H9 (cell line): ENCODE measurements around the gene ETF1. TPM values are rescaled to one million over a fixed set of nuclear protein-coding genes. Genes with fewer than 3 reads are reported as not detected.

ENCODE experiments used
- DNase-seq: peaks from one replicate; pipeline ENCODE4 v3.0.0-alpha.2; 2017
- H2AFZ ChIP-seq: one replicate; pipeline ENCODE4 v1.6.1; 2013; ENCODE audit warnings: mild to moderate bottlenecking, low read length, control low read depth, moderate library complexity
- H2AK5ac ChIP-seq: 2 replicates; pipeline ENCODE4 v1.6.1; 2013; ENCODE audit warnings: low read length, control low read depth, mixed read lengths; ENCODE audit not compliant: insufficient read length
- H2BK120ac ChIP-seq: one replicate; pipeline ENCODE4 v1.6.1; 2013; ENCODE audit warnings: low read depth, mild to moderate bottlenecking, low read length, control low read depth, inconsistent platforms; ENCODE audit not compliant: poor library complexity, severe bottlenecking
- H2BK12ac ChIP-seq: 2 replicates; pipeline ENCODE4 v1.6.1; 2013; ENCODE audit warnings: low read length, control low read depth, mixed read lengths, low read depth; ENCODE audit not compliant: insufficient read length
- H2BK15ac ChIP-seq: 2 replicates; pipeline ENCODE4 v1.6.1; 2013; ENCODE audit warnings: low read depth, low read length, control low read depth
- H2BK20ac ChIP-seq: one replicate; pipeline ENCODE4 v1.6.1; 2013; ENCODE audit warnings: low read depth, mild to moderate bottlenecking, low read length, control low read depth, inconsistent platforms; ENCODE audit not compliant: poor library complexity, severe bottlenecking
- H2BK5ac ChIP-seq: 2 replicates; pipeline ENCODE4 v1.6.1; 2013; ENCODE audit warnings: low read length, control low read depth, mixed read lengths; ENCODE audit not compliant: insufficient read length
- H3K14ac ChIP-seq: 2 replicates; pipeline ENCODE4 v1.6.1; 2013; ENCODE audit warnings: low read length, control low read depth; ENCODE audit not compliant: insufficient read depth
- H3K18ac ChIP-seq: 2 replicates; pipeline ENCODE4 v1.6.1; 2013; ENCODE audit warnings: low read depth, mild to moderate bottlenecking, mixed read lengths, low read length, control low read depth; ENCODE audit not compliant: insufficient read length
- H3K23ac ChIP-seq: 2 replicates; pipeline ENCODE4 v1.6.1; 2013; ENCODE audit warnings: low read length, control low read depth, mixed read lengths, low read depth; ENCODE audit not compliant: insufficient read length
- H3K23me2 ChIP-seq: 2 replicates; pipeline ENCODE4 v1.6.1; 2013; ENCODE audit warnings: low read depth, mild to moderate bottlenecking, mixed read lengths, low read length, control low read depth; ENCODE audit not compliant: insufficient read length, poor library complexity, severe bottlenecking
- H3K27ac ChIP-seq: 2 replicates; pipeline ENCODE4 v1.5.1; 2013; ENCODE audit warnings: low read length, control low read depth, mixed read lengths, low read depth; ENCODE audit not compliant: insufficient read length
- H3K27me3 ChIP-seq: 2 replicates; pipeline ENCODE4 v1.6.1; 2013; ENCODE audit warnings: low read length, control low read depth, inconsistent platforms; ENCODE audit not compliant: insufficient read depth
- H3K4ac ChIP-seq: 2 replicates; pipeline ENCODE4 v1.6.1; 2013; ENCODE audit warnings: low read depth, mild to moderate bottlenecking, control low read depth, inconsistent platforms, low read length, moderate library complexity
- H3K4me1 ChIP-seq: 2 replicates; pipeline ENCODE4 v1.6.1; 2013; ENCODE audit warnings: low read length, control low read depth, inconsistent platforms; ENCODE audit not compliant: insufficient read depth
- H3K4me2 ChIP-seq: 2 replicates; pipeline ENCODE4 v1.6.1; 2013; ENCODE audit warnings: low read length, control low read depth, mixed read lengths; ENCODE audit not compliant: insufficient read length, insufficient read depth
- H3K56ac ChIP-seq: 2 replicates; pipeline ENCODE4 v1.6.1; 2013; ENCODE audit warnings: low read depth, mild to moderate bottlenecking, mixed read lengths, low read length, control low read depth; ENCODE audit not compliant: insufficient read length
- H3K79me1 ChIP-seq: 2 replicates; pipeline ENCODE4 v1.6.1; 2013; ENCODE audit warnings: low read depth, mild to moderate bottlenecking, moderate library complexity, low read length, control low read depth, inconsistent platforms; ENCODE audit not compliant: insufficient read depth, poor library complexity, severe bottlenecking
- H3K79me2 ChIP-seq: 2 replicates; pipeline ENCODE4 v1.6.1; 2013; ENCODE audit warnings: low read length, control low read depth, inconsistent platforms; ENCODE audit not compliant: insufficient read depth
- H3K9ac ChIP-seq: 2 replicates; pipeline ENCODE4 v1.6.1; 2013; ENCODE audit warnings: low read length, control low read depth, mixed read lengths; ENCODE audit not compliant: insufficient read length; ENCODE audit errors: extremely low read depth
- H3K9me3 ChIP-seq: one replicate; pipeline ENCODE4 v1.6.1; 2013; ENCODE audit warnings: low read depth, low read length, inconsistent platforms; ENCODE audit not compliant: control insufficient read depth
- H3T11ph ChIP-seq: one replicate; pipeline ENCODE4 v1.6.1; 2013; ENCODE audit warnings: mild to moderate bottlenecking, low read length, control low read depth, inconsistent platforms
- H4K20me1 ChIP-seq: one replicate; pipeline ENCODE4 v1.6.1; 2013; ENCODE audit not compliant: control insufficient read depth, insufficient read length, insufficient read depth
- H4K5ac ChIP-seq: 2 replicates; pipeline ENCODE4 v1.6.1; 2013; ENCODE audit warnings: low read depth, mild to moderate bottlenecking, mixed read lengths, low read length, control low read depth; ENCODE audit not compliant: insufficient read length
- H4K8ac ChIP-seq: replicated peaks from 2 replicates; pipeline ENCODE4 v1.6.1; 2013; ENCODE audit warnings: low read length, control low read depth, mixed read lengths, low read depth; ENCODE audit not compliant: insufficient read length
- H4K91ac ChIP-seq: 2 replicates; pipeline ENCODE4 v1.6.1; 2013; ENCODE audit warnings: low read depth, mild to moderate bottlenecking, moderate library complexity, mixed read lengths, low read length, control low read depth; ENCODE audit not compliant: insufficient read length
- H3K27ac Mint-ChIP-seq, 3 experiments: 2 replicates in 2 of 3; 3 replicates in 1 of 3; pipeline ENCODE4 v1.8.0; 2020 to 2021; ENCODE audit warnings: mixed read lengths in 3 of 3, mild to moderate bottlenecking in 1 of 3, moderate library complexity in 1 of 3
- H3K27me3 Mint-ChIP-seq: 2 replicates; pipeline ENCODE4 v1.8.0; 2021; ENCODE audit warnings: low read depth, mild to moderate bottlenecking, moderate library complexity, mixed read lengths
- H3K36me3 Mint-ChIP-seq, 3 experiments: 2 replicates in 2 of 3; 3 replicates in 1 of 3; pipeline ENCODE4 v1.8.0; 2020 to 2021; ENCODE audit warnings: low read depth in 3 of 3, mixed read lengths in 3 of 3; ENCODE audit not compliant: insufficient read depth in 1 of 3
- H3K4me1 Mint-ChIP-seq, 2 experiments: 2 replicates each; pipeline ENCODE4 v1.8.0; 2020; ENCODE audit warnings: mixed read lengths in 2 of 2
- H3K4me3 Mint-ChIP-seq, 2 experiments: 2 replicates in 1 of 2; 3 replicates in 1 of 2; pipeline ENCODE4 v1.8.0; 2020 to 2021; ENCODE audit warnings: mild to moderate bottlenecking in 2 of 2, mixed read lengths in 2 of 2, moderate library complexity in 1 of 2
- H3K9me3 Mint-ChIP-seq, 2 experiments: 2 replicates in 1 of 2; 3 replicates in 1 of 2; pipeline ENCODE4 v1.8.0; 2020; ENCODE audit warnings: mild to moderate bottlenecking in 2 of 2, mixed read lengths in 2 of 2, moderate library complexity in 1 of 2
- WGBS: extraction: QIAGEN DNeasy Blood & Tissue Kit; methylation state at CpG from one replicate; pipeline ENCODE4 v1.1.7; 2013; ENCODE audit warnings: missing lambda C conversion rate, low lambda C conversion rate, mixed read lengths; ENCODE audit not compliant: insufficient read length; ENCODE audit errors: extremely low coverage; 5-methylcytosine and 5-hydroxymethylcytosine counted together
- total RNA-seq: library from RNA; stranded (reverse); gene quantifications from 2 replicates; pipeline ENCODE4 v1.2.1, GENCODE V29; 2021
- TF ChIP-seq, protein P1 (sequence below): fragments of 200-600 bp; sonication (generic); conservative IDR thresholded peaks from 3 replicates; pipeline ENCODE4 v1.8.0; 2021; ENCODE audit warnings: antibody characterized with exemption, mild to moderate bottlenecking

ETF1 gene
- total RNA-seq, 1 experiment from 2014 or later = 175 TPM

DNA sequence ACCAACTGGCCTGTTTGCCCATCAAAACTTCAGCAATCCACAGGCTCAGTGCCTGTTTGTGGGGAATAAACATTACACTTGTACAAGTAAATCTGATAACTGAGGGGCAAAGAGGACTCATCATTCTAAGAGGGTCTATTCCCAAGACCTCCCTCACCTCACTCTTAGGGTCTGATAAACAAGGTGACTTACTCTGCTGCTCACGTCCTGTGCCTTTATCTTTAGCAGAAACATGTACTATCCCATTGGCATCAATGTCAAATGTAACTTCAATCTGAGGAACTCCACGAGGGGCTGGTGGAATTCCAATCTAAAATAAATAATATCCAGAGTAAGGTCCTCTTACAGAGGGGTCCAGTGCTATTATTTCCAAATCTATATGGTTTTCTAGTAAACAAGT, 14.6 kb upstream of the ETF1 start:
- peaks cover 48 to 96% (median 84%) of the 10 kb centered on the region in 3 experiments for H3K36me3 Mint-ChIP-seq
- no CpG with 5 or more reads among the region's 2 CpGs for WGBS

More for the DNA sequence above, 14.6 kb upstream of the ETF1 start:
- Mint-ChIP-seq H3K4me3 (no peak overlapping the region), H3K27ac (no peak overlapping the region), H3K27me3 (no peaks in the 10 kb centered on the region), H3K4me1 (no peaks in the 10 kb centered on the region), H3K9me3 (no peaks in the 10 kb centered on the region)
- Histone ChIP-seq H3K27ac (no peak overlapping the region), H2AK5ac (no peak overlapping the region), H2BK5ac (no peak overlapping the region), H3K4me2 (no peak overlapping the region), H3K79me2 (no peaks in the 10 kb centered on the region), H3T11ph (no peak overlapping the region), H3K56ac (no peak overlapping the region), H3K23me2 (no peaks in the 10 kb centered on the region), H3K23ac (no peak overlapping the region), H2BK120ac (no peak overlapping the region), H3K79me1 (no peaks in the 10 kb centered on the region), H3K4ac (no peak overlapping the region), H3K9me3 (no peaks in the 10 kb centered on the region), H3K14ac (no peak overlapping the region), H4K5ac (no peak overlapping the region), H3K27me3 (no peaks in the 10 kb centered on the region), H3K9ac (no peak overlapping the region), H3K18ac (no peak overlapping the region), H2AFZ (no peak overlapping the region), H2BK12ac (no peak overlapping the region), H3K4me1 (no peaks in the 10 kb centered on the region), H4K8ac (no peak overlapping the region), H4K20me1 (no peaks in the 10 kb centered on the region), H4K91ac (no peak overlapping the region), H2BK20ac (no peak overlapping the region), H2BK15ac (no peak overlapping the region)
- TF ChIP-seq, protein P1, sequence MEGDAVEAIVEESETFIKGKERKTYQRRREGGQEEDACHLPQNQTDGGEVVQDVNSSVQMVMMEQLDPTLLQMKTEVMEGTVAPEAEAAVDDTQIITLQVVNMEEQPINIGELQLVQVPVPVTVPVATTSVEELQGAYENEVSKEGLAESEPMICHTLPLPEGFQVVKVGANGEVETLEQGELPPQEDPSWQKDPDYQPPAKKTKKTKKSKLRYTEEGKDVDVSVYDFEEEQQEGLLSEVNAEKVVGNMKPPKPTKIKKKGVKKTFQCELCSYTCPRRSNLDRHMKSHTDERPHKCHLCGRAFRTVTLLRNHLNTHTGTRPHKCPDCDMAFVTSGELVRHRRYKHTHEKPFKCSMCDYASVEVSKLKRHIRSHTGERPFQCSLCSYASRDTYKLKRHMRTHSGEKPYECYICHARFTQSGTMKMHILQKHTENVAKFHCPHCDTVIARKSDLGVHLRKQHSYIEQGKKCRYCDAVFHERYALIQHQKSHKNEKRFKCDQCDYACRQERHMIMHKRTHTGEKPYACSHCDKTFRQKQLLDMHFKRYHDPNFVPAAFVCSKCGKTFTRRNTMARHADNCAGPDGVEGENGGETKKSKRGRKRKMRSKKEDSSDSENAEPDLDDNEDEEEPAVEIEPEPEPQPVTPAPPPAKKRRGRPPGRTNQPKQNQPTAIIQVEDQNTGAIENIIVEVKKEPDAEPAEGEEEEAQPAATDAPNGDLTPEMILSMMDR = no peak
- no peak for DNase-seq
